Measurements from ENCODE around the gene LCLAT1.
"Not testable (repeated sequence)": the region's sequence is repeated elsewhere in the genome, so short reads cannot be mapped to it uniquely, and the experiment has no call there.

The LCLAT1 gene

DNA sequence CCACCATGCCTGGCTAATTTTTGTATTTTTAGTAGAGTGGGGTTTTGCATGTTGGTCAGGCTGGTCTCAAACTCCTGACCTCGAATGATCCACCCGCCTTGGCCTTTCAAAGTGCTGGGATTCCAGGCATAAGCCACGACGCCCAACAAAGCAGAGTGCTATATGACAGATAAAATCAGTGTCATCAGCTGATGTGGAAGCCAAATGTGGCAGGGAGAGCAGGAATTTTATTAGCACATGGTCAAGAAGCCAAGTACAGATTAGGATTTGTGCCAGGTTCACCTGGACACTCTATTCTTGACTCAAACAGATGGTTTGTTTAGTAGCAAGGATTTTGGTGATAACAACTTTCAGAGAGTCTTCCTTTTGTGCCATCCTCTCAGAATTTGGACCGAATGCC is 62.7 kb downstream of the LCLAT1 start:
- TF ChIP-seq, protein P1, sequence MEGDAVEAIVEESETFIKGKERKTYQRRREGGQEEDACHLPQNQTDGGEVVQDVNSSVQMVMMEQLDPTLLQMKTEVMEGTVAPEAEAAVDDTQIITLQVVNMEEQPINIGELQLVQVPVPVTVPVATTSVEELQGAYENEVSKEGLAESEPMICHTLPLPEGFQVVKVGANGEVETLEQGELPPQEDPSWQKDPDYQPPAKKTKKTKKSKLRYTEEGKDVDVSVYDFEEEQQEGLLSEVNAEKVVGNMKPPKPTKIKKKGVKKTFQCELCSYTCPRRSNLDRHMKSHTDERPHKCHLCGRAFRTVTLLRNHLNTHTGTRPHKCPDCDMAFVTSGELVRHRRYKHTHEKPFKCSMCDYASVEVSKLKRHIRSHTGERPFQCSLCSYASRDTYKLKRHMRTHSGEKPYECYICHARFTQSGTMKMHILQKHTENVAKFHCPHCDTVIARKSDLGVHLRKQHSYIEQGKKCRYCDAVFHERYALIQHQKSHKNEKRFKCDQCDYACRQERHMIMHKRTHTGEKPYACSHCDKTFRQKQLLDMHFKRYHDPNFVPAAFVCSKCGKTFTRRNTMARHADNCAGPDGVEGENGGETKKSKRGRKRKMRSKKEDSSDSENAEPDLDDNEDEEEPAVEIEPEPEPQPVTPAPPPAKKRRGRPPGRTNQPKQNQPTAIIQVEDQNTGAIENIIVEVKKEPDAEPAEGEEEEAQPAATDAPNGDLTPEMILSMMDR (IDR thresholded peaks at IDR 0.05; ENCODE audit: extremely low read depth, insufficient read depth, missing control alignments): no peak
- DNase-seq (ENCODE audit: low spot score): no peak
- in situ Hi-C loops (cut with MboI; ENCODE audit: low pct_unique_long_range_greater_than_20kb, low sequenced_read_pairs, unreplicated experiment): no loop called here

DNA sequence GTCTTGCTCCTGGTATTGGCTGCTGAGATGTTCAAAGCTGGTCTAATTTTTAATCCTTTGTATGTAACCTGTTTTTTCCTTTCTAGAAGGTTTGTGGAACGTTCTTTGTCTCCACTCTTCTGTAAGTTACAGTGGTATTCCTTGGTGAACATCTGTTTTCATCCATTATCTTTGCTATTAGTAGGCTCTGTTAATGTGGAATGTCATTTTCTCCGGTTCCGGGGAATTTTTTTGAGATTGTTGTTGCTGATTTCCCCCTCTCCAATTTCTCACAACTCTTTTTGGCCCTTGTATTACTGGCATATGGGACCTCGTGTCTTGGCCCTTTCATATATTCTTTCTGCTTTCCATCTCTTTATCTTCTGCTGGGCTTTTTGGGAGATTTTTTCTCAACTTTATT is 63.4 kb downstream of the LCLAT1 start:
- TF ChIP-seq, protein P1 (IDR thresholded peaks at IDR 0.05; ENCODE audit: extremely low read depth, insufficient read depth, missing control alignments): no peak
- DNase-seq (ENCODE audit: low spot score): no peak
- in situ Hi-C loops (cut with MboI; ENCODE audit: low pct_unique_long_range_greater_than_20kb, low sequenced_read_pairs, unreplicated experiment): no loop called here

DNA sequence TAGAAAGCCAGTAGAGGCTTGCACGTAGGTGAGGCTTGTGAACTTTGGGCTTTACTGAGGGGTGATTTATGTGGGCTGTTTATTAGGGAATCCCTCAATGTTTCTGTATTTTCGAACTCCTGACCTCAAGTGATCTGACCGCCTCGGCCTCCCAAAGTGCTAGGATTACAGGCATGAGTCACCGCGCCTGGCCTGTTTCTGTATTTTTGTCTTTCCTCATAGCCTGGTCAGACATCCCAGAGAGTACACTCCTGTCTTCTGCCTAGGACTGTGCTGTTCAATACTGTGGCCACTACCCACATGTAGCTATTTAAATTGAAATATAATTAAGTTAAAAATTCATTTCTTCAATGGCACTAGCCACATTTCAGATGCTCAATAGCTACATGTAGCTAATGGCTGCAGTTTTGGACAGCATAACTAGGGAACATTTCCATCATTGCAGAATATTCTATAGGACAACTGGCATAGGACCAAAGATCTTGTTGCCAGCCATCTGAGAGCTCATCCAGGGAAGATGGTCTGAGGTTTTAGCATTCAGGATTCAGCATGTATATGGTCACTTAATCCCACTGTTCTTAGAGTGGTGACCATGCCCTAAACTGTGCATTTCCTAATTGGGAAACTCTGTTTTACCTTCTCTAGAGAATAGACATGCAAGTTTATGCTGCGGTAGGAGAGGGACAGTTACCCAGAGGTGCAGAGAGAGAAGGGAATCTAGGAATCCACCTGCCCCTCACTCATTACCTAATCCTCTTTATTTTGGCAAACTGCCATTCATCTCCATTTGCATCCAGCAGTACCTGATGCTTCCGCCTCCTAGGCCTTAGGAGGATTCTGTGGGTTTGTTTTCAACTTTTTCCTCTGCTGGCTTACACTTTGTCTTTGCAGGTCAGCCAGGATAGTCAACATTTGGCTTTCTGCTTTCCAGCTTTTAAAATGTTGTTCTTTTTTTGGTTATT is 64.4 kb downstream of the LCLAT1 start:
- TF ChIP-seq, protein P1 (IDR thresholded peaks at IDR 0.05; ENCODE audit: extremely low read depth, insufficient read depth, missing control alignments): no peak
- no peak for DNase-seq (ENCODE audit: low spot score)
- in situ Hi-C loops (cut with MboI; ENCODE audit: low pct_unique_long_range_greater_than_20kb, low sequenced_read_pairs, unreplicated experiment): no loop called here

DNA sequence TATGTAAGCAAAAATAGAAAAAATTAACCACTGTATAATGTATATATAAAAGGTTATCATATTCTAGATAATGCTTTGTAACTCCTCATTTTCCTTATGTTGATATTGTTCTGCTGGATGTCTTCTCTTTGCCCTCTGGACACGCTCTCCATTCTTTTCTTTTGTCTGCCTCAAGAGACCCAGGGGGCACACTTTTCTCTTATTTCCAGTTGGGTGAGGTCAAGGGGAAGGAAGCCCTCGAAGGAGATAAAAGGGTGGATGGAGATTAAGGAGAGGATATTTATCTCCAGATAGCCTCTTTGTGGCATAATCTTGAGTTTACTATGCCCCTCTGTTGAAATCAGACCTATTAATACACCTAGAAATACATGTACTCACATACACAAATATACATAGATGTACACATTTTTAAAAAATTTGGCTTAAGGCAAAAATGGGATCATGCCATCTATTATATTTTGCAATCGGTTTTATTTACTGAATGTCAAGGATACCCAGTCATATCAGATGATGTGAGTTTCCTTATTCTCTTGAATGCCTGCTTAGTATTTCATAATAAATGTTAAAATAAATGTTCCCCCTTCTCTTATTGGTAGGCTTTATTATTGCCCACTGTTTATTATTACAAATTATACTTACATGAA is 65.3 kb downstream of the LCLAT1 start:
- TF ChIP-seq, protein P1 (IDR thresholded peaks at IDR 0.05; ENCODE audit: extremely low read depth, insufficient read depth, missing control alignments): no peak
- no peak for DNase-seq (ENCODE audit: low spot score)
- in situ Hi-C loops (cut with MboI; ENCODE audit: low pct_unique_long_range_greater_than_20kb, low sequenced_read_pairs, unreplicated experiment): no loop called here

DNA sequence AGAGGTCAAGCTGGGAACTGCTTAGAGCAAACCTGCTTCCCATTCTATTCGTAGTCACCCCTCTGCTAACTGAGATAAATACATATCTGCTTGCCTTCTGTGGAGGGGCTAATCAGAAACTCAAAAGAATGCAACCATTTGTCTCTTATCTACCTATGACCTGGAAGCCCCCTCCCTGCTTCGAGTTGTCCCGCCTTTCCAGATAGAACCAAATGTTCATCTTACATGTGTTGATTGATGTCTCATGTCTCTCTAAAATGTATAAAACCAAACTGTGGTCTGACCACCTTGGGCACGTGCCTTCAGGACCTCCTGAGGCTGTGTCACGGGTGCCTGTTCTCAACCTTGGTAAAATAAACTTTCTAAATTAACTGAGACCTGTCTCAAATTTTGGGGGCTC is 66.6 kb downstream of the LCLAT1 start:
- DNase-seq (ENCODE audit: low spot score); in situ Hi-C loops (cut with MboI; ENCODE audit: low pct_unique_long_range_greater_than_20kb, low sequenced_read_pairs, unreplicated experiment): not testable (repeated sequence)

DNA sequence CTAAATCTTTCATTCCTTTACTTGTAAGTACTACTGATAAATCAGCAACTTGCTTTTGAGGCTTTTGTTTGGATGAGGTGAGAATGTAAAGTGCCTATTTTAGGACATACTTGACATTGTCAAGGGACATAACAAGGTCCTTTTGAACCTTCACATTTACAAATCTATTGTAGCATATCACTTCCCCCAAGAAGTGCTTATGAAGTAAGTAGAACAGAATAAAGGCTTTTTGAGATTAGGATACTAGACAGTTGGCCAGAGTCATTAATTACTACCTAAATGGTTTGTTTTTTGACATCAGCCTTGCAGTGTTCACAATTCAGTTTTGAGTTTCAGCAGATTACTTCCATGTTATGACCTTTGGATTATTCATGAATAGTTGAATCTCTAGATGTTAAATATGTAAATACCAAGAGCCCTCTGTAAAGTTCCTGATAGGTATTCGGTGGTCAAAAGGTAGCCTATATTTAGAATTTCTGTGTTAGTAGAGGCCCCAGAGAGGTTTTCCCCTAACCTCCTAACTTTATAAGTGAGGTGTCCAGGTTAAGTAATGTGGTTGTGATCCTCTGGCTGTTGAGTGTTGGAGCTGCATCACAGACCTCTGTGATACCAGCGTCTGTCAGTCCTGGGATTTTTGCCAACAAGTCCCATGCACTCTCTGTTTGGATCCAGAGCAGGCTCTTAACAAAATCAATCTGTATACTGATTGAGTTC is 67.2 kb downstream of the LCLAT1 start:
- no peak for DNase-seq (ENCODE audit: low spot score)
- in situ Hi-C loops (cut with MboI; ENCODE audit: low pct_unique_long_range_greater_than_20kb, low sequenced_read_pairs, unreplicated experiment): no loop called here
- TF ChIP-seq, protein P1 (IDR thresholded peaks at IDR 0.05; ENCODE audit: extremely low read depth, insufficient read depth, missing control alignments): no peak

Measured in GM13977 (cell line).